T-helper 1 cell treated with Interleukin-12 subunit alpha and Interleukin-12 subunit beta and Interleukin-4 antibody, amounts not matched to agents 30 μg/mL and 1 μg/mL, for 36 hours (primary cell): ENCODE data around the gene ADGRA3.

ENCODE experiments used
- H3K27ac Mint-ChIP-seq: one replicate; pipeline ENCODE4 v1.8.0; 2021; ENCODE audit warnings: mild to moderate bottlenecking, mixed read lengths
- H3K27me3 Mint-ChIP-seq: one replicate; pipeline ENCODE4 v1.8.0; 2021; ENCODE audit warnings: low read depth, mixed read lengths
- H3K36me3 Mint-ChIP-seq: one replicate; pipeline ENCODE4 v1.8.0; 2021; ENCODE audit warnings: low read depth, mixed read lengths
- H3K4me1 Mint-ChIP-seq: one replicate; pipeline ENCODE4 v1.8.0; 2021; ENCODE audit warnings: low read depth, mixed read lengths
- H3K4me3 Mint-ChIP-seq: one replicate; pipeline ENCODE4 v1.8.0; 2021; ENCODE audit warnings: mild to moderate bottlenecking, moderate library complexity, mixed read lengths
- H3K9me3 Mint-ChIP-seq: one replicate; pipeline ENCODE4 v1.8.0; 2021; ENCODE audit warnings: mixed read lengths

ADGRA3 gene

DNA sequence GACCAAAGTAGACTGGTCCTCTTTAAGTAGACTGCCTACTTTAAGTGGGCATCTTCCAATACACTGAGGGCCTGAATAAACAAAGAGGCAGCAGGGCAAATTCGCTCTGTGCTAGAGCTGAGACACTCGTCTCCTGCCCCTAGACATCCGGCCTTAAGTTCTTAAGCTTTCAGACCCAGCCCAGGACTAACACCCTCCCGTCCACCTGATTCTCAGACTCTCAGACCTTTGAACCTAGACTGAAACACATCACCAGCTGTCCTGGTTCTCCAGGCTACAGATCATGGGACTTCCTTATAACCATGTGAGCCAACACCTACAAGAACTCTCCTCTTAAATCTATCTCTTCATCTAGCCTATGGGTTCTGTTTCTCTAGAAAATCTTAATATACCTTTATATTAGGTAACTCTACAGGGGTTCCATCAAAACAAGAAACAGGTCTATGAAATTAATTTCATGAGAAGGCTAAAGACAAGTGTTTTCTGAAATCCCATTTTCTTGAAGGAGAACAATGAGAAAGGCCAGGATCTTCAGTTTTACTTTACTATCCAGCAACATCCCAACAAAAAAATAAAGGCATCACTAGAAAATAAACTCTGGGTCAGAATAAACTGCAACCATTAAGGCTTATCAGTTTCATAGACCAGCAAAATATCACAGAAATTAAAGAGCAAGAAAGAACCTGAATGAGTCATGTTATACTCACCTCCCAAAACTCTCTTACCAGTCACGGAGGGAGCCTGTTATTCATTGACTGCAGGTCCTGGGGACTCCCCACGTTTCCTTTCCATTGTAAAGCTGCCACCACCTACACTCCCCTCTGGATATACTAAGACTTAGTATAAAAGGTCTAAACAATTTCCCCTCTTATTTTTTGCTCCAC, 14.8 kb downstream of the ADGRA3 start:
- no peaks in the 10 kb centered on the region for H3K36me3 Mint-ChIP-seq
- no peak overlapping the region for H3K4me3 Mint-ChIP-seq
- no peaks in the 10 kb centered on the region for H3K27me3 Mint-ChIP-seq
- H3K9me3 Mint-ChIP-seq: no peaks in the 10 kb centered on the region
- peaks cover 13% of the 10 kb centered on the region for H3K4me1 Mint-ChIP-seq
- H3K27ac Mint-ChIP-seq: no peak overlapping the region

- Mint-ChIP-seq H3K27ac (no peak overlapping the region), H3K36me3 (no peaks in the 10 kb centered on the region), H3K9me3 (no peaks in the 10 kb centered on the region), H3K4me3 (no peak overlapping the region), H3K27me3 (no peaks in the 10 kb centered on the region), H3K4me1 (peaks cover 8% of the 10 kb centered on the region)
Measured at GRCh38 chr4:22500128-22500611, 15.7 kb downstream of the ADGRA3 start.

GRCh38 chr4:22498866-22499265, 17.0 kb downstream of the ADGRA3 start:
- Mint-ChIP-seq H3K36me3 (no peaks in the 10 kb centered on the region), H3K27ac (no peak overlapping the region), H3K4me1 (peaks cover 8% of the 10 kb centered on the region), H3K27me3 (no peaks in the 10 kb centered on the region), H3K4me3 (no peak overlapping the region), H3K9me3 (no peaks in the 10 kb centered on the region)

GRCh38 chr4:22496165-22496813, 19.6 kb downstream of the ADGRA3 start:
- Mint-ChIP-seq H3K27me3 (no peaks in the 10 kb centered on the region), H3K36me3 (no peaks in the 10 kb centered on the region), H3K9me3 (no peaks in the 10 kb centered on the region), H3K4me1 (peaks cover 5% of the 10 kb centered on the region), H3K27ac (no peak overlapping the region), H3K4me3 (no peak overlapping the region)

DNA sequence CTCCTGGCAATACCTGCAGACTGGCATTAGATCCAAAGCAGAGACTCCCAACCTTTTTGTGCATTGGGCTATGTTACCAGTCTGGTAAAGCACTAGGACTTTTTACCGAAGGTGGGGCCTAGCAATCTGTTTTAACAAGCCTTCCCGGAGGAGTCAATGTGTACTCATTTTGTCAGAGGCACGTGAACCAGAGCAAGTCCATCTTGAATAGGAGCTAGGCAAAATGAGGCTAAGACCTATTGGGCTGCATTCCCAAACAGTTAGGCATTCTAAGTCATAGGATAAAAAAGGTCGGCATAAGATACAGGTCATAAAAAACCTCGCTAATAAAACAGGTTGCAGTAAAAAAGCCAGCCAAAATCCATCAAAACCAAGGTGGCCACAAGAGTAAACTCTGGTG, 22.3 kb downstream of the ADGRA3 start:
- no peak overlapping the region for H3K4me3 Mint-ChIP-seq
- no peaks in the 10 kb centered on the region for H3K4me1 Mint-ChIP-seq
- no peaks in the 10 kb centered on the region for H3K27me3 Mint-ChIP-seq
- no peak overlapping the region for H3K27ac Mint-ChIP-seq
- no peaks in the 10 kb centered on the region for H3K36me3 Mint-ChIP-seq
- H3K9me3 Mint-ChIP-seq: no peaks in the 10 kb centered on the region

GRCh38 chr4:22492987-22493386, 22.9 kb downstream of the ADGRA3 start:
- H3K9me3 Mint-ChIP-seq: no peaks in the 10 kb centered on the region
- H3K4me1 Mint-ChIP-seq: no peaks in the 10 kb centered on the region
- H3K36me3 Mint-ChIP-seq: no peaks in the 10 kb centered on the region
- no peak overlapping the region for H3K27ac Mint-ChIP-seq
- no peaks in the 10 kb centered on the region for H3K27me3 Mint-ChIP-seq
- H3K4me3 Mint-ChIP-seq: no peak overlapping the region

GRCh38 chr4:22491939-22492338, 23.9 kb downstream of the ADGRA3 start:
- Mint-ChIP-seq H3K4me3 (no peak overlapping the region), H3K9me3 (no peaks in the 10 kb centered on the region), H3K4me1 (no peaks in the 10 kb centered on the region), H3K27me3 (no peaks in the 10 kb centered on the region), H3K27ac (no peak overlapping the region), H3K36me3 (no peaks in the 10 kb centered on the region)

- Mint-ChIP-seq H3K9me3 (no peaks in the 10 kb centered on the region), H3K4me1 (no peaks in the 10 kb centered on the region), H3K27ac (no peak overlapping the region), H3K36me3 (no peaks in the 10 kb centered on the region), H3K4me3 (no peak overlapping the region), H3K27me3 (no peaks in the 10 kb centered on the region)
Measured at GRCh38 chr4:22490718-22491315, 25.0 kb downstream of the ADGRA3 start.

DNA sequence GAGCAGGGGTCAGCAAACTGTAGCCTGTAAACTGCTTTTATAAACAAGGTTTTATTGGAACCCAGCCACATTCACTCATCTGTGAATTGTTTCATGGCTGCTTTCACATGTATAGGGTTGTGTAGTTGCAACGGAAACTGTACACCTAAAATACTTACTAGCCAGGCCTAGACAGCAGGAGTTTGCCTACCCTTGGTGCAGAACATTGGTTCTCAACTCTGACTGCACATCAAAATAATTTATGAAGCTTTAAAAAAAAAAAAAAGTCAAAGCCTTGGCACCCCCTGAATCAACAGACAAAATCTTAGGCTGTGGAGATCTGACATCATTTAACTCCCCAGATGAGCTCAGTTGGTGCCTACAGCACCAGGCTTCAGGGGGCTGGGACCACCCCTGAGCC, 27.8 kb downstream of the ADGRA3 start:
- Mint-ChIP-seq H3K27ac (no peak overlapping the region), H3K4me3 (no peak overlapping the region)

DNA sequence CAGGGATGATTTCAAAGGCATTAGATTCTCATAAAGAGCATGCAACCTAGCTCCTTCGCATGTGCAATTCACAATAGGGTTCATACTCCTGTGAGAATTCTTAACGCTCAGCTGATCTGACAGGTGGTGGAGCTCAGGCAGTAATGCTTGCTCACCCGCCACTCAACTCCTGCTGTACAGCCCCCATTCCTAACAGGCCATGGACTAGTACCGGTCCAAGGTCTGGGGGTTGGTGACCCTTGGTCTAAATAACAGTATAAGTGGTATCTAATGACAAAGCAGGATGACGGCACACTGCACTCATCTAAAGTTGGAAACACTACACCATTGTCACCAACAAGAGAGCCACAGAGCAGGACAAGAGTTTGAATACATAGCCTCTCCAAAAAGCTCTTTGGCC, 28.5 kb downstream of the ADGRA3 start:
- Mint-ChIP-seq H3K27me3 (no peaks in the 10 kb centered on the region), H3K4me3 (no peak overlapping the region), H3K9me3 (no peaks in the 10 kb centered on the region), H3K4me1 (peaks cover 8% of the 10 kb centered on the region), H3K36me3 (no peaks in the 10 kb centered on the region), H3K27ac (no peak overlapping the region)

More for the DNA sequence above, 27.8 kb downstream of the ADGRA3 start:
- peaks cover 8% of the 10 kb centered on the region for H3K4me1 Mint-ChIP-seq
- H3K27me3 Mint-ChIP-seq: no peaks in the 10 kb centered on the region
- no peaks in the 10 kb centered on the region for H3K36me3 Mint-ChIP-seq
- no peaks in the 10 kb centered on the region for H3K9me3 Mint-ChIP-seq

GRCh38 chr4:22486276-22486675, 29.6 kb downstream of the ADGRA3 start:
- no peaks in the 10 kb centered on the region for H3K27me3 Mint-ChIP-seq
- H3K4me1 Mint-ChIP-seq: peaks cover 8% of the 10 kb centered on the region
- H3K27ac Mint-ChIP-seq: no peak overlapping the region
- H3K36me3 Mint-ChIP-seq: no peaks in the 10 kb centered on the region
- H3K4me3 Mint-ChIP-seq: no peak overlapping the region
- H3K9me3 Mint-ChIP-seq: no peaks in the 10 kb centered on the region

DNA sequence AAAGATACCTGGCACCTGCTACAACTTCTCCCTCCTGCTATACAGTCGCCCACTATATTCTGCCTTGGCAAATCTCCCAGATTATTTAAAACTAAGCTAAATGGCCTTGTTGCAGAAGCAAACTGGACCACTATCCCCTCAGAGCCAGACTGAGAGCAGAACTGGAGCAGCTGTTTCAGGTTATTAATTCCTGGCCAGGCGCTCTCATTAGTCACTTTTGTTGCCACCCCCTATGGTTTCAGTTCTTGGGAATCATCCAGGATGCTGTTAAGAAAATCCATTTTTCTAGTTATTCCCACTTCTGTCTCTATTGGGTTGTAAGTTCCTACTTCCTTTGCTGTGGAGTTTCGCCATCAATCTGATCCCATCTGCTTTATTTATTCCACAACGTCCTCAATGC, 30.1 kb downstream of the ADGRA3 start:
- H3K9me3 Mint-ChIP-seq: no peaks in the 10 kb centered on the region
- peaks cover 8% of the 10 kb centered on the region for H3K4me1 Mint-ChIP-seq
- H3K27me3 Mint-ChIP-seq: no peaks in the 10 kb centered on the region
- H3K36me3 Mint-ChIP-seq: no peaks in the 10 kb centered on the region
- no peak overlapping the region for H3K27ac Mint-ChIP-seq
- H3K4me3 Mint-ChIP-seq: no peak overlapping the region

DNA sequence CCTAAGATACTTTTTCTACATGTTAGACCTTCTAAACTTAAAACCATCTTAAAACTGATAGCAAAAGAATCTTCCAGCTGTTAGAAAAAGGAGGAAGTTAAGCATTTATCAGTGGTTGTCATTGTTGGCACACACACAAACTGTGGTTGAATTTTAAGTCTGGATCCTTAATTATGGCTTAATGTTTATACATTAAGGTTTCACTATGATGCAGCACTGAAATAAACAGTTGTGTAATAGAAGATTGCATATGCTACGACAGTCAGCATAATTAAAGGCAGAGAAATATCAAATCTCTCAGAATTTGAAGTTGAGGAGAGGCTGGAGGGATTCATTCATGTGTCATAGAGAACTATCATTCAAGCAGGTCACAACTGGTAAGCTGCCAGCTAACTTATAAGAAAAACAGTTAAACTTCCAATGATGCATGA, 32.3 kb downstream of the ADGRA3 start:
- no peaks in the 10 kb centered on the region for H3K36me3 Mint-ChIP-seq
- no peaks in the 10 kb centered on the region for H3K9me3 Mint-ChIP-seq
- H3K27me3 Mint-ChIP-seq: no peaks in the 10 kb centered on the region
- H3K4me3 Mint-ChIP-seq: no peak overlapping the region
- H3K4me1 Mint-ChIP-seq: peaks cover 9% of the 10 kb centered on the region
- no peak overlapping the region for H3K27ac Mint-ChIP-seq

- no peak overlapping the region for H3K4me3 Mint-ChIP-seq
- H3K9me3 Mint-ChIP-seq: no peaks in the 10 kb centered on the region
- H3K36me3 Mint-ChIP-seq: no peaks in the 10 kb centered on the region
- peaks cover 14% of the 10 kb centered on the region for H3K4me1 Mint-ChIP-seq
- no peaks in the 10 kb centered on the region for H3K27me3 Mint-ChIP-seq
- H3K27ac Mint-ChIP-seq: no peak overlapping the region
Measured at GRCh38 chr4:22482250-22483127, 33.4 kb downstream of the ADGRA3 start.
